RWPE1 (cell line): ENCODE measurements around the gene KRT80.

Experiments used
- CTCF ChIA-PET: fragments of 350-600 bp; sonication (Branson Sonifier 250); formaldehyde crosslinking; extraction: SDS; loops from one replicate; lab custom pipeline; 2021; lab: Yijun Ruan, JAX
- POLR2A ChIA-PET: fragments of 400-600 bp; formaldehyde crosslinking; extraction: SDS; loops from one replicate; lab custom pipeline; 2020; ENCODE audit warnings: antibody characterized with exemption; ENCODE audit not compliant: low non-redundant PET; lab: Yijun Ruan, JAX
- DNase-seq: peaks from one replicate; pipeline ENCODE4 v3.0.0; 2012; ENCODE audit warnings: low spot score
- H3K27ac ChIP-seq: fragments of 450-650 bp; 2 replicates; pipeline ENCODE4 v1.5.1; 2017
- CTCF ChIP-seq: fragments of 450-650 bp; conservative IDR thresholded peaks from 2 replicates; pipeline ENCODE4 v1.5.1; 2017; ENCODE audit warnings: low read depth, mild to moderate bottlenecking

The KRT80 gene

GRCh38 chr12:52232674-52233461, 41.1 kb upstream of the KRT80 start, which contains the start of gene KRT7:
KRT7 (plus strand) TSS chr12:52233243; CDS start chr12:52233297, 54 bp downstream.
- CTCF ChIA-PET = interaction anchor here (0.6 to 1.2 kb wide), 5 partner anchors 8 to 43 kb away, joined by 3 to 5 read pairs (median 4); no protein-coding TSS in a partner anchor
- POLR2A ChIA-PET = interaction anchor here (1.0 to 1.4 kb wide), 2 partner anchors 84 to 86 kb away, joined by 3 to 6 read pairs; no protein-coding TSS in a partner anchor
- peak within 1 kb of the TSS; percentile 100 for H3K27ac ChIP-seq
- DNase-seq = peak; percentile 88
- TF ChIP-seq CTCF = peak; percentile 33; the same call in 1 of the 2 replicates

GRCh38 chr12:52232203-52232673, 40.4 kb upstream of the KRT80 start:
- TF ChIP-seq CTCF = no peak
- H3K27ac ChIP-seq = peak overlapping the region; percentile 100
- DNase-seq = peak; percentile 51
- CTCF ChIA-PET = interaction anchor here (0.6 to 1.2 kb wide), 4 partner anchors 10 to 43 kb away, joined by 4 to 5 read pairs (median 4); no protein-coding TSS in a partner anchor
- POLR2A ChIA-PET = interaction anchor here (0.8 to 1.4 kb wide), 2 partner anchors 16 to 84 kb away, joined by 3 to 6 read pairs; no protein-coding TSS in a partner anchor

- CTCF ChIA-PET = interaction anchor here (0.6 to 1.0 kb wide), 4 partner anchors 9 to 50 kb away, joined by 3 to 5 read pairs (median 4); no protein-coding TSS in a partner anchor
- peak overlapping the region; percentile 100 for H3K27ac ChIP-seq
- POLR2A ChIA-PET = interaction anchor here (0.8 kb wide), 1 partner anchor 15 kb away, joined by 3 read pairs; no protein-coding TSS in a partner anchor
- no peak for TF ChIP-seq CTCF
- no peak for DNase-seq
Observed at GRCh38 chr12:52231305-52232202, 39.7 kb upstream of the KRT80 start.

GRCh38 chr12:52230364-52231281, 38.8 kb upstream of the KRT80 start:
- H3K27ac ChIP-seq = peak overlapping the region; percentile 100
- ChIA-PET POLR2A (no interaction called here), CTCF (interaction anchor here (0.7 to 1.1 kb wide), 3 partner anchors 23 to 89 kb away, joined by 3 read pairs; no protein-coding TSS in a partner anchor)
- TF ChIP-seq CTCF = no peak
- DNase-seq = peak; percentile 88

- no peak for DNase-seq
- no peak for TF ChIP-seq CTCF
- ChIA-PET POLR2A (no interaction called here), CTCF (interaction anchor here (0.7 to 1.1 kb wide), 2 partner anchors 22 to 90 kb away, joined by 3 read pairs; no protein-coding TSS in a partner anchor)
- H3K27ac ChIP-seq = peak overlapping the region; percentile 100
Observed at GRCh38 chr12:52229836-52230343, 38.1 kb upstream of the KRT80 start.
